ENCODE data around the gene RHEB. TPM values are rescaled to one million over a fixed set of nuclear protein-coding genes. Genes with fewer than 3 reads are reported as not detected.
"Not testable (repeated sequence)": the region's sequence is repeated elsewhere in the genome, so short reads cannot be mapped to it uniquely, and the experiment has no call there.

The RHEB gene
- total and polyA plus RNA-seq, 2 experiments from 2014 or later = 127 to 157 TPM

DNA sequence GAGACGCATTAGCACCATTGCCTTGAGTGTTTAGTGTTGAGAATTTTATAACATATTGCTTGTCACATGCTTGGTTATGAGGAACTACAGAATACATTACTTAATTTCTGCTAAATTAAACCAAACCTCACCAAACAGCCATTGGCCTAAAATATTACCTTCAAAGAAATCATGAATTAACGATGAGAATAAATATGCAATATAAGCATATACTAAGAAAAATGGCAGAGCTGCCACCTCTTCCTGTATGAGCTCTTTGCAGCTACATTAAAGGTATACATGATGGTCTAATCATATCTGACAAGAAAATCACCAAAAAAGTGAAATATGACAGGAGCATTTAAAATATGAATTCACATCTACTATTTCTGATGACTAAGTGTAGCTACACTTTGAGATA, 5.2 kb upstream of the RHEB start:
- H3K27ac ChIP-seq = no peak overlapping the region
- TF ChIP-seq, protein P1, sequence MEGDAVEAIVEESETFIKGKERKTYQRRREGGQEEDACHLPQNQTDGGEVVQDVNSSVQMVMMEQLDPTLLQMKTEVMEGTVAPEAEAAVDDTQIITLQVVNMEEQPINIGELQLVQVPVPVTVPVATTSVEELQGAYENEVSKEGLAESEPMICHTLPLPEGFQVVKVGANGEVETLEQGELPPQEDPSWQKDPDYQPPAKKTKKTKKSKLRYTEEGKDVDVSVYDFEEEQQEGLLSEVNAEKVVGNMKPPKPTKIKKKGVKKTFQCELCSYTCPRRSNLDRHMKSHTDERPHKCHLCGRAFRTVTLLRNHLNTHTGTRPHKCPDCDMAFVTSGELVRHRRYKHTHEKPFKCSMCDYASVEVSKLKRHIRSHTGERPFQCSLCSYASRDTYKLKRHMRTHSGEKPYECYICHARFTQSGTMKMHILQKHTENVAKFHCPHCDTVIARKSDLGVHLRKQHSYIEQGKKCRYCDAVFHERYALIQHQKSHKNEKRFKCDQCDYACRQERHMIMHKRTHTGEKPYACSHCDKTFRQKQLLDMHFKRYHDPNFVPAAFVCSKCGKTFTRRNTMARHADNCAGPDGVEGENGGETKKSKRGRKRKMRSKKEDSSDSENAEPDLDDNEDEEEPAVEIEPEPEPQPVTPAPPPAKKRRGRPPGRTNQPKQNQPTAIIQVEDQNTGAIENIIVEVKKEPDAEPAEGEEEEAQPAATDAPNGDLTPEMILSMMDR (IDR thresholded peaks at IDR 0.05; ENCODE audit: low read depth, low read length) = no peak
- DNase-seq (ENCODE audit: low read depth in 1 of 2, low spot score in 1 of 2) = no peak
- H3K4me3 ChIP-seq = no peak overlapping the region
- no peaks in the 10 kb centered on the region for H3K27me3 ChIP-seq
- H3K4me1 ChIP-seq (ENCODE audit: low read depth) = no peaks in the 10 kb centered on the region
- no peaks in the 10 kb centered on the region for H3K36me3 ChIP-seq
- H3K9me3 ChIP-seq (ENCODE audit: low read depth) = no peaks in the 10 kb centered on the region

DNA sequence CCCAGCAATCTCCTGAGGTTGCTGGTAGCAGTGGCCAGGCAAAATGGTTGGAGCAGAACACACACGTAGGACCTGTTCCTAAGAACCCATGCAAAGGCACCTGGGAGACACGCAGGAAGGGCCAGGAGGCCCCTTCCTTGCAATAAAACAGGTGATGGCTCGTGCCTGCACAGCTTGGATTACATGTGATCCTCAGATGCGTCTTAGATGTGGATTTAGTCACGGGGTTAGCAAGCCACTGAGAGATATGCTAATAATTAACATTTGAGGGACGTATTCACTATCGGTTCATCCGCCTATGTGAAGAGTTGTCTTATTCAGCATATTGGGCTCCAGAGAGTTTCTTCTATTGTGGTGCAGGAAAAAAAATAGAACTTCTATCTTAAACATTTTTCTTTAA, 4.6 kb upstream of the RHEB start:
- Histone ChIP-seq H3K36me3 (no peaks in the 10 kb centered on the region), H3K4me1 (ENCODE audit: low read depth) (no peaks in the 10 kb centered on the region), H3K27ac (no peak overlapping the region), H3K27me3 (no peaks in the 10 kb centered on the region), H3K9me3 (ENCODE audit: low read depth) (no peaks in the 10 kb centered on the region), H3K4me3 (no peak overlapping the region)
- no peak for DNase-seq (ENCODE audit: low read depth in 1 of 2, low spot score in 1 of 2)
- TF ChIP-seq, protein P1 (IDR thresholded peaks at IDR 0.05; ENCODE audit: low read depth, low read length) = no peak

DNA sequence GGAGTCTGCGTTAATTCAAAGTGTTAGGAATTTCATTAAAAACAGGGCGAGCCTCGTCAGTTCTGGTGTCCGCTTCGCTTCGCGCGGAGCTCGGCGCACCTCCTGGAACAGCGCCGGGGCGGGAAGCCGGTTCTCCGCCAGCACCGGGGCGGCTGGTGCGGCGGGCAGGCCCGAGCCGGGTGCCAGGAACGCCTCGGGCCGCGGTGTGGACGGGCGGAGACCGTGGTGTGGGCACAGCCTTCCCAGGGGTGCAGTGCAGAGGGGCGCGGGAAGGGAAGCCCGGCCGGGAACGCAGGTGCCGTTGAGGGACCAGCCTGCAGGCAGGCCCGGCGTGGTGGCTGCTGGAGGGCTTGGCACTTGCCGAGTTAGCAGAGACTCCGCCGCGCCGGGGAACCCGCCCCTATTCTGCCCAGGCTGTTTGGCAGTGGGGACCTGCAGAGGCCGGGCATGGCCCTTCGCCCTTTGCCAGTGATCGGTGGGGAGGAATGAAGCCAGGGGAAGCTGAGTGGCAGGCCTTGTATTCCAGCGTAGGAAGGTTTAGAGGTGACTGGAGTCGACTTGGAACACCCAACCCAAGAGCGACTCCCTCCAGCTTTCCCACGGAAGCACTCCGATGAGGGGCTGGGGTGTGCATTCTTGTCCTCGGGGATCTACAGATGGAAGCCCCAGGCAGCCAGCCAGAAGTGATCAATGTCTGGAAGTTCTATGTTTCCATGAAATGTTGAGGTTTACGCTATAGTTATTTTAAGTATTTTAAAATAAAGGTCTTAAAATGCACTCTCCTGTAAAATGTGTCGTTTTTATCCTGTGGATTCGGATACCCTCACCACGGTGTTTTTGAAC, 945 bp upstream of the RHEB start:
- H3K4me3 ChIP-seq = no peak overlapping the region
- DNase-seq (ENCODE audit: low read depth in 1 of 2, low spot score in 1 of 2) = peak in 1 of 2 donors; percentile 21

DNA sequence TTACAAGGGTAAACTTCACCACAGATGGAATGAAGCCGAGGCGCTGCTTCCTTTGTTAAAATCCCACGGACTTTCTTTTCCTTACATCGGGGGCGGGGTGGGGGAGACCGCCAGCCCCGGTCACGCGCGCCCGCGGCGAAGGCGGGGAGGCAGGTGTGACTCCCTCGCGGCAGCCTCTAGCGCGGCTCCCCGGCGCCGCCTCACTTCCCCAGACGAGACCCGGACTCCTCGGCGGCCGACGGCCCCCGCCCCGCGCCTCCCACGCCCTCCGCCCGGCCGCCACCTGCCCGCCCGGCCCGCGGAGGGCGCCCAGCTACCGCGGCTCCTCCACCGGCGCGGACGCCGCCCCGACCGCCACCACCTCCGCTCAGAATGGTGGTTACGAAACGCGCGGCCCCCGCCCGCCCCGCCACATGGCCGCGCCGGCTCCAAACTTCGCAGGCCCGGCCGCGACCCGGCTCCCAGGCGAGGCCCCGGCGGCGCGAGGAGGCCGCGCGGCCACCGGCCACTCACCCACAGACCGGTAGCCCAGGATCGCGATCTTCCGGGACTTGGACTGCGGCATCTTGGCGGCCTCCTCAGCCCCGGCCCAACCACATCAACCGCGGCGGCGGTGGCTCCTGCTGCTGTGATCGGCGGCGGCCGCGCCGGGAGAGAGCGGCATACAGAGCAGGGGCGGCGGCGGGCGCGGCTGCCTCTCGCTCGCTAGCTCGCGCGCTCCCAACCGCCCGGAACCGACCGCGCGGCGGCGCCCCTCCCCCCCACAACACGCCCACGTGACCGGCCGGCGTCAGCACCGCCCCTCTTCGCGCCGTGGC, 539 bp downstream of the RHEB start:
- not testable (repeated sequence) for H3K4me1 ChIP-seq (ENCODE audit: low read depth); H3K36me3 ChIP-seq; H3K27me3 ChIP-seq; H3K9me3 ChIP-seq (ENCODE audit: low read depth)
- peak overlapping the region; percentile 99 for H3K4me3 ChIP-seq
- H3K27ac ChIP-seq = peak overlapping the region; percentile 99
- peak; percentile 49 to 71 for DNase-seq (ENCODE audit: low read depth in 1 of 2, low spot score in 1 of 2)

More for the DNA sequence above, 945 bp upstream of the RHEB start:
- H3K9me3 ChIP-seq (ENCODE audit: low read depth) = no peaks in the 10 kb centered on the region
- no peaks in the 10 kb centered on the region for H3K4me1 ChIP-seq (ENCODE audit: low read depth)
- H3K36me3 ChIP-seq = no peaks in the 10 kb centered on the region
- H3K27me3 ChIP-seq = no peaks in the 10 kb centered on the region
- H3K27ac ChIP-seq = peak overlapping the region; percentile 99
- TF ChIP-seq, protein P1 (IDR thresholded peaks at IDR 0.05; ENCODE audit: low read depth, low read length) = no peak

DNA sequence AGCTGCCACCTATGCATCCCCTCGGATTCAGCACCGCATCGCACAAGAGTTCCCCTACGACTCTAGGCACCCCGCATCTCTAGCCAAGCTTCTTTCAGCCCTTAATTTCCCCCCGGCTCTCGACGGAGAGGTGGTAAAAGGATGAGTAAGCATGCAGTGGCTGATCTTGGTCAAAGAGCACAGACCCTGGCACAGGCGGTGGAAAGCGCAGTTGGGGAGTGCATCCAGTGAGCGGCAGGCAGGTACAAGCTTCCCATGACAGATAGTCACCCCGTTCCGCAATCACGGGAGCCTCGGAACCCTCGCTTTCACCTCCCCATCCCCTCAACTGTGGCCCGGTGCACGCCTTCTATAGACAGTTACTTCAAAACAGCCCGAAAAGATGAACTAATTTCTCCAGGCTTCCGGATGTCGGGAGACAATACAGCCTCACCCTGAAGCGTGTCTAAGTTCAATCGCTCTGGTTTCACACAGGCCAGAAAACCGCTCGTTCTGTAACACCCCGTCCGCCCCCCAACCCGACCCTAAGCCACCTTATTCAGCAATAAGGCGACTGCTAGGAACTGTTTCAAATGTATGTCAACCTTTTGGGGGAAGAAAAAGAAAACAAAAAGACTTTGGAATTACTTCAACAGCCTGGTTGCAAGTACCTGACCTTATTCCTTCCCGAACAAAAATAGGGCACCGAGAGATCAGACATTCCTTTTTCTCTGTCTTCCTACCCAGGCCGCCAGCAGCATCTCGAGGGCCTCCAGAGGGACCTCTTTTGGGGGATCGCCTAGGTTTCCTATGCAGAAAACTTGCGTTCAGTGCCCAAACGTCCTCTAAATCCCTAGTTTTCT, 1.4 kb downstream of the RHEB start:
- H3K27me3 ChIP-seq = no peaks in the 10 kb centered on the region
- no peaks in the 10 kb centered on the region for H3K9me3 ChIP-seq (ENCODE audit: low read depth)
- peak overlapping the region; percentile 99 for H3K27ac ChIP-seq
- DNase-seq (ENCODE audit: low read depth in 1 of 2, low spot score in 1 of 2) = peak; percentile 35 to 48
- no peaks in the 10 kb centered on the region for H3K36me3 ChIP-seq
- H3K4me3 ChIP-seq = peak overlapping the region; percentile 99
- H3K4me1 ChIP-seq (ENCODE audit: low read depth) = no peaks in the 10 kb centered on the region
- TF ChIP-seq, protein P1 (IDR thresholded peaks at IDR 0.05; ENCODE audit: low read depth, low read length) = no peak
